H1 (cell line): Measurements from ENCODE around the gene GRAMD4. TPM values are rescaled to one million over a fixed set of nuclear protein-coding genes. Genes with fewer than 3 reads are reported as not detected.

Experiments used
- ATF3 ChIP-seq: IDR thresholded peaks from 2 replicates; pipeline ENCODE4 v1.6.1; 2011; ENCODE audit warnings: low read depth, mild to moderate bottlenecking, low read length; ENCODE audit not compliant: insufficient read depth
- CHD7 ChIP-seq: fragments of 300-600 bp; sonication (generic); IDR thresholded peaks from 2 replicates; pipeline ENCODE4 v1.7.1; 2012; ENCODE audit warnings: low read length, moderate library complexity, mild to moderate bottlenecking, inconsistent platforms; ENCODE audit not compliant: insufficient replicate concordance
- CREB1 ChIP-seq: IDR thresholded peaks from 2 replicates; pipeline ENCODE4 v1.6.1; 2012; ENCODE audit warnings: inconsistent platforms
- FOSL1 ChIP-seq: IDR thresholded peaks from 2 replicates; pipeline ENCODE4 v1.6.1; 2011; ENCODE audit warnings: mild to moderate bottlenecking, low read depth, low read length, moderate library complexity; ENCODE audit not compliant: insufficient read depth
- KDM5A ChIP-seq: fragments of 200-600 bp; IDR thresholded peaks from 2 replicates; pipeline ENCODE4 v1.7.1; 2012; ENCODE audit warnings: mild to moderate bottlenecking, low read length, inconsistent platforms, mixed read lengths
- NRF1 ChIP-seq: IDR thresholded peaks from 2 replicates; pipeline ENCODE4 v1.6.1; 2011; ENCODE audit warnings: mild to moderate bottlenecking, low read depth, low read length, improper control_type of control experiment
- SP1 ChIP-seq: IDR thresholded peaks from 2 replicates; pipeline ENCODE4 v1.6.1; 2011; ENCODE audit warnings: low read depth, low read length
- polyA plus RNA-seq, 7 experiments: library from polyadenylated mRNA; depleted of rRNA in 3 of 7; stranded (reverse) in 5 of 7; unstranded in 2 of 7; fragments of >200 nt in 5 of 7; fragments of 200-250 nt in 2 of 7; gene quantifications; 1 replicate in 5 of 7; 2 replicates in 1 of 7; 4 replicates in 1 of 7; pipeline versions ENCODE4 v1.2.1 to v1.2.3, GENCODE V29; 2011 to 2013; ENCODE audit warnings: missing spikeins in 2 of 7, mixed read lengths in 2 of 7
- total RNA-seq: library from RNA; stranded (reverse); fragmentation: NEBNext Ultra II Directional; extraction: Animal tissue kit (Norgen Biotek cat#: 25700); gene quantifications from 2 replicates; pipeline ENCODE4 v1.2.1, GENCODE V29; 2021
- TF ChIP-seq, protein P1 (sequence below): IDR thresholded peaks from 2 replicates; pipeline ENCODE4 v1.6.1; 2012; ENCODE audit warnings: inconsistent platforms

Gene GRAMD4
- total and polyA plus RNA-seq, 2 of the 8 experiments (the other 6 are each of a cell fraction or from before 2014, with no cell fraction given): 7.9 to 25.6 TPM

GRCh38 chr22:46586531-46587011, 33.6 kb upstream of the GRAMD4 start (continued):
- TF ChIP-seq CHD7 (no peak), FOSL1 (no peak), CREB1 (no peak), SP1 (no peak), KDM5A (no peak), NRF1 (no peak), ATF3 (no peak)
- TF ChIP-seq, protein P1, sequence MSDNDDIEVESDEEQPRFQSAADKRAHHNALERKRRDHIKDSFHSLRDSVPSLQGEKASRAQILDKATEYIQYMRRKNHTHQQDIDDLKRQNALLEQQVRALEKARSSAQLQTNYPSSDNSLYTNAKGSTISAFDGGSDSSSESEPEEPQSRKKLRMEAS: no peak
